ENCODE data around the gene PTX4.

DNA sequence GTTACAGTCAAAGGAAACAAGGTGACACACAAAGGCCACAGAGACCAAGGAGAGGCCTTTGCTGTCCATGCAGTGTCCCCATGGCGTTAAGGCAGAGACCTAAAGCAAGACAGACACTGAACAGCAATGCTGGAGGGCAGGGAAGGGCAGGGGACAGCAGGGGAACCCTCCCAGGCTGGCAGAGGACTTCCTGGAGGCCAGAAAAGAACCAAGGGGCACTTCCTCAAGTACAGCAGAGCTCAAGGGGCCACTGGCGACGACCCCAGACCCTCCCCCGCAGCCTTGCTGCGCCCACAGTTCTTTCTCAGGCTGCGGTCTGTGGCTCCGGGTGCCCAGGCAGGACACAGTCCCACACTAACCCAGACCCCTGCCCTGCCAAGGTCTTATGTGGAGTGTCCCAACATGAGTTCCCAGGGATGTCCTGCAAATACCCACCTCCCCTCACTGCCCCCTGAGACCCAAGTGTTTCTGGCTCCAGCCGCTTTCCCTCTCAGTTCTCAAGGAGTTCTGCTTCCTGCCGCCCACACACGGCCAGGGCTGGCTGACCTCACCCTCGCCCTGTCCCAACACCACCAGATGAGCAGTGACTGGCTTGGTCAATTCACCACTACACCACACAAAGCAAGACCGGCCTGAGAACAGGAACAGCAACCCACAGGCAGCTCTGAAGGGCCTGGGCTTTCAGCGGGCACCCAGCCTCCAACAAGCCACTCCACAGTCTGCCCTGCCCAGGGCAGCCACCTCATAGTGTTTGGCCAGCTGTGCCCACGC is 18.1 kb downstream of the PTX4 start:
- TF ChIP-seq, protein P1, sequence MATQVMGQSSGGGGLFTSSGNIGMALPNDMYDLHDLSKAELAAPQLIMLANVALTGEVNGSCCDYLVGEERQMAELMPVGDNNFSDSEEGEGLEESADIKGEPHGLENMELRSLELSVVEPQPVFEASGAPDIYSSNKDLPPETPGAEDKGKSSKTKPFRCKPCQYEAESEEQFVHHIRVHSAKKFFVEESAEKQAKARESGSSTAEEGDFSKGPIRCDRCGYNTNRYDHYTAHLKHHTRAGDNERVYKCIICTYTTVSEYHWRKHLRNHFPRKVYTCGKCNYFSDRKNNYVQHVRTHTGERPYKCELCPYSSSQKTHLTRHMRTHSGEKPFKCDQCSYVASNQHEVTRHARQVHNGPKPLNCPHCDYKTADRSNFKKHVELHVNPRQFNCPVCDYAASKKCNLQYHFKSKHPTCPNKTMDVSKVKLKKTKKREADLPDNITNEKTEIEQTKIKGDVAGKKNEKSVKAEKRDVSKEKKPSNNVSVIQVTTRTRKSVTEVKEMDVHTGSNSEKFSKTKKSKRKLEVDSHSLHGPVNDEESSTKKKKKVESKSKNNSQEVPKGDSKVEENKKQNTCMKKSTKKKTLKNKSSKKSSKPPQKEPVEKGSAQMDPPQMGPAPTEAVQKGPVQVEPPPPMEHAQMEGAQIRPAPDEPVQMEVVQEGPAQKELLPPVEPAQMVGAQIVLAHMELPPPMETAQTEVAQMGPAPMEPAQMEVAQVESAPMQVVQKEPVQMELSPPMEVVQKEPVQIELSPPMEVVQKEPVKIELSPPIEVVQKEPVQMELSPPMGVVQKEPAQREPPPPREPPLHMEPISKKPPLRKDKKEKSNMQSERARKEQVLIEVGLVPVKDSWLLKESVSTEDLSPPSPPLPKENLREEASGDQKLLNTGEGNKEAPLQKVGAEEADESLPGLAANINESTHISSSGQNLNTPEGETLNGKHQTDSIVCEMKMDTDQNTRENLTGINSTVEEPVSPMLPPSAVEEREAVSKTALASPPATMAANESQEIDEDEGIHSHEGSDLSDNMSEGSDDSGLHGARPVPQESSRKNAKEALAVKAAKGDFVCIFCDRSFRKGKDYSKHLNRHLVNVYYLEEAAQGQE (IDR thresholded peaks at IDR 0.05; ENCODE audit: insufficient read depth in 1 of 2, low read depth in 2 of 2, low read length in 2 of 2): no peak
- no peak for TF ChIP-seq POLR2AphosphoS5 (IDR thresholded peaks at IDR 0.05; ENCODE audit: low read depth, low read length)

Measured in PFSK-1 (cell line).